HEK293 (cell line): ENCODE results near the gene CNGA4.
A peak's percentile ranks its signal among the peaks of the same experiment; 100 is the strongest.

Experiments used
- BCL11A ChIP-seq: fragments of 450-650 bp; formaldehyde crosslinking; IDR thresholded peaks from 2 replicates; pipeline ENCODE4 v1.5.1; 2016; ENCODE audit warnings: low read depth, missing biosample characterization, missing genetic modification characterization
- CTCF ChIP-seq: fragments of 450-650 bp; formaldehyde crosslinking; IDR thresholded peaks from 2 replicates; pipeline ENCODE4 v1.5.1; 2016; ENCODE audit warnings: missing biosample characterization, missing genetic modification characterization
- GLIS1 ChIP-seq: fragments of 450-650 bp; formaldehyde crosslinking; IDR thresholded peaks from 2 replicates; pipeline ENCODE4 v1.5.1; 2016; ENCODE audit warnings: missing biosample characterization, missing genetic modification characterization
- IKZF3 ChIP-seq: fragments of 450-650 bp; IDR thresholded peaks from 2 replicates; pipeline ENCODE4 v1.5.0; 2018; ENCODE audit warnings: missing biosample characterization, mild to moderate bottlenecking, missing genetic modification characterization, moderate library complexity
- KLF7 ChIP-seq: fragments of 450-650 bp; formaldehyde crosslinking; IDR thresholded peaks from 2 replicates; pipeline ENCODE4 v1.5.1; 2016; ENCODE audit warnings: missing biosample characterization, missing genetic modification characterization, borderline replicate concordance
- MZF1 ChIP-seq: fragments of 450-650 bp; formaldehyde crosslinking; IDR thresholded peaks from 2 replicates; pipeline ENCODE4 v1.5.1; 2017; ENCODE audit warnings: missing biosample characterization, missing genetic modification characterization, borderline replicate concordance
- PATZ1 ChIP-seq: fragments of 450-650 bp; formaldehyde crosslinking; IDR thresholded peaks from 2 replicates; pipeline ENCODE4 v1.5.1; 2016; ENCODE audit warnings: missing biosample characterization, missing genetic modification characterization
- PRDM1 ChIP-seq: fragments of 450-650 bp; formaldehyde crosslinking; IDR thresholded peaks from 2 replicates; pipeline ENCODE4; 2016; ENCODE audit warnings: missing biosample characterization, missing genetic modification characterization
- ZBTB17 ChIP-seq: fragments of 450-650 bp; formaldehyde crosslinking; IDR thresholded peaks from 2 replicates; pipeline ENCODE4 v1.5.1; 2016; ENCODE audit warnings: missing biosample characterization, missing genetic modification characterization
- ZBTB21 ChIP-seq: fragments of 450-650 bp; formaldehyde crosslinking; IDR thresholded peaks from 2 replicates; pipeline ENCODE4 v1.5.1; 2017; ENCODE audit warnings: missing biosample characterization, missing genetic modification characterization
- ZBTB26 ChIP-seq: fragments of 450-650 bp; formaldehyde crosslinking; optimal IDR thresholded peaks from 2 replicates; pipeline ENCODE3; 2016; ENCODE audit warnings: missing biosample characterization, mild to moderate bottlenecking, missing genetic modification characterization
- ZBTB44 ChIP-seq: fragments of 450-650 bp; IDR thresholded peaks from 2 replicates; pipeline ENCODE4 v1.5.1; 2018; ENCODE audit warnings: missing biosample characterization, mild to moderate bottlenecking, missing genetic modification characterization
- ZBTB7A ChIP-seq: fragments of 450-650 bp; formaldehyde crosslinking; IDR thresholded peaks from 2 replicates; pipeline ENCODE4 v1.5.1; 2016; ENCODE audit warnings: low read depth, missing biosample characterization, missing genetic modification characterization
- ZIC2 ChIP-seq: fragments of 450-650 bp; formaldehyde crosslinking; IDR thresholded peaks from 2 replicates; pipeline ENCODE4 v1.5.1; 2016; ENCODE audit warnings: missing biosample characterization, missing genetic modification characterization
- ZNF10 ChIP-seq: fragments of 450-650 bp; formaldehyde crosslinking; IDR thresholded peaks from 2 replicates; pipeline ENCODE4 v1.5.1; 2017; ENCODE audit warnings: missing biosample characterization, missing genetic modification characterization
- ZNF155 ChIP-seq: fragments of 450-650 bp; formaldehyde crosslinking; IDR thresholded peaks from 2 replicates; pipeline ENCODE4 v1.5.1; 2016; ENCODE audit warnings: missing biosample characterization, missing genetic modification characterization
- ZNF221 ChIP-seq: fragments of 450-650 bp; formaldehyde crosslinking; IDR thresholded peaks from 2 replicates; pipeline ENCODE4 v1.5.1; 2017; ENCODE audit warnings: missing biosample characterization, missing genetic modification characterization, borderline replicate concordance
- ZNF248 ChIP-seq: fragments of 450-650 bp; formaldehyde crosslinking; IDR thresholded peaks from 2 replicates; pipeline ENCODE4 v1.5.1; 2017; ENCODE audit warnings: missing biosample characterization, missing genetic modification characterization
- ZNF350 ChIP-seq: fragments of 450-650 bp; formaldehyde crosslinking; IDR thresholded peaks from 2 replicates; pipeline ENCODE4 v1.5.0; 2017; ENCODE audit warnings: missing biosample characterization, mild to moderate bottlenecking, missing genetic modification characterization
- ZNF354C ChIP-seq: fragments of 450-650 bp; formaldehyde crosslinking; IDR thresholded peaks from 2 replicates; pipeline ENCODE4 v1.5.1; 2016; ENCODE audit warnings: missing biosample characterization, missing genetic modification characterization, low read depth, borderline replicate concordance
- ZNF48 ChIP-seq: fragments of 450-650 bp; formaldehyde crosslinking; IDR thresholded peaks from 2 replicates; pipeline ENCODE4 v1.5.1; 2016; ENCODE audit warnings: missing biosample characterization, missing genetic modification characterization
- ZNF510 ChIP-seq: fragments of 450-650 bp; formaldehyde crosslinking; IDR thresholded peaks from 2 replicates; pipeline ENCODE4 v1.5.1; 2018; ENCODE audit warnings: mild to moderate bottlenecking, missing genetic modification characterization, missing biosample characterization; ENCODE audit not compliant: insufficient replicate concordance
- ZNF555 ChIP-seq: fragments of 450-650 bp; formaldehyde crosslinking; conservative IDR thresholded peaks from 2 replicates; pipeline ENCODE4 v1.5.1; 2017; ENCODE audit warnings: missing biosample characterization, mild to moderate bottlenecking, missing genetic modification characterization, inconsistent platforms
- ZNF585B ChIP-seq: fragments of 450-650 bp; formaldehyde crosslinking; IDR thresholded peaks from 2 replicates; pipeline ENCODE4 v1.5.1; 2016; ENCODE audit warnings: missing biosample characterization, missing genetic modification characterization
- ZNF596 ChIP-seq: fragments of 450-650 bp; IDR thresholded peaks from 2 replicates; pipeline ENCODE4 v1.5.0; 2018; ENCODE audit warnings: missing biosample characterization, mild to moderate bottlenecking, missing genetic modification characterization, moderate library complexity
- ZNF624 ChIP-seq: fragments of 450-650 bp; formaldehyde crosslinking; IDR thresholded peaks from 2 replicates; pipeline ENCODE4 v1.5.1; 2017; ENCODE audit warnings: missing biosample characterization, missing genetic modification characterization
- ZNF626 ChIP-seq: fragments of 450-650 bp; sonication (Bioruptor Pico); formaldehyde crosslinking; IDR thresholded peaks from 2 replicates; pipeline ENCODE4 v1.5.1; 2018; ENCODE audit warnings: missing biosample characterization, missing genetic modification characterization, inconsistent platforms
- ZNF677 ChIP-seq: fragments of 450-650 bp; IDR thresholded peaks from 2 replicates; pipeline ENCODE4 v1.5.0; 2018; ENCODE audit warnings: missing biosample characterization, mild to moderate bottlenecking, missing genetic modification characterization, moderate library complexity
- ZNF704 ChIP-seq: fragments of 450-650 bp; formaldehyde crosslinking; IDR thresholded peaks from 2 replicates; pipeline ENCODE4 v1.5.1; 2016; ENCODE audit warnings: missing biosample characterization, missing genetic modification characterization
- ZSCAN5A ChIP-seq: fragments of 450-650 bp; formaldehyde crosslinking; IDR thresholded peaks from 2 replicates; pipeline ENCODE4 v1.5.1; 2016; ENCODE audit warnings: missing biosample characterization, missing genetic modification characterization

CNGA4 gene

GRCh38 chr11:6234387-6235107, 4.3 kb upstream of the CNGA4 start, which contains the start of gene FHIP1B (continued):
- TF ChIP-seq PRDM1 (no peak), GLIS1 (tag by site-specific recombination) (peak; percentile 35; the same call in 1 of the 2 replicates), ZNF626 (no peak), ZNF704 (no peak), ZBTB7A (0 out of 2 replicates have a peak, but pooled peaks have one; percentile 33), ZBTB44 (tag by site-specific recombination) (no peak), ZNF624 (tag by site-specific recombination) (no peak), ZNF221 (no peak), ZNF48 (no peak), ZNF596 (tag by site-specific recombination) (no peak), ZNF585B (tag by site-specific recombination) (no peak), KLF7 (peak; percentile 69; the same call in 1 of the 2 replicates), ZBTB26 (tag by site-specific recombination) (peak; percentile 83), ZNF510 (tag by site-specific recombination) (no peak), ZNF555 (tag by site-specific recombination) (no peak), ZSCAN5A (tag by site-specific recombination) (no peak), ZNF248 (no peak), ZNF677 (tag by site-specific recombination) (no peak), ZNF350 (tag by site-specific recombination) (no peak), ZBTB17 (tag by site-specific recombination) (peak; percentile 75; the same call in 1 of the 2 replicates), ZBTB21 (tag by site-specific recombination) (no peak), ZIC2 (tag by site-specific recombination) (no peak; the same call in 1 of the 2 replicates), BCL11A (tag by site-specific recombination) (no peak), PATZ1 (tag by site-specific recombination) (0 out of 2 replicates have a peak, but pooled peaks have one; percentile 42), ZNF10 (tag by site-specific recombination) (0 out of 2 replicates have a peak, but pooled peaks have one; percentile 9), ZNF155 (tag by site-specific recombination) (no peak), CTCF (tag by site-specific recombination) (no peak), IKZF3 (tag by site-specific recombination) (peak; percentile 76; the same call in 1 of the 2 replicates), MZF1 (tag by site-specific recombination) (no peak), ZNF354C (no peak)
